Renal cortex interstitium (tissue), 11 donors: Measurements from ENCODE around the gene RAB11FIP4. TPM values are rescaled to one million over a fixed set of nuclear protein-coding genes. Genes with fewer than 3 reads are reported as not detected.

Source experiments
- DNase-seq, 11 donors: peaks; one replicate each; pipeline ENCODE4 v3.0.0-alpha.2; 2013; ENCODE audit warnings: low read depth in 9 of 11, low spot score in 4 of 11; ENCODE audit errors: extremely low read depth in 1 of 11
- polyA plus RNA-seq, 3 donors: library from polyadenylated mRNA; unstranded; fragments of 120-200 nt; gene quantifications; one replicate each; pipeline ENCODE4 v1.2.1, GENCODE V29; 2013; ENCODE audit not compliant: insufficient read length in 3 of 3

RAB11FIP4 gene
- polyA plus RNA-seq, 3 donors = 14.0 to 14.8 (median 14.2) TPM

GRCh38 chr17:31444026-31444425 lies 52.6 kb downstream of the RAB11FIP4 start:
- no peak for DNase-seq

- DNase-seq = no peak
Observed at GRCh38 chr17:31446195-31446967, 54.9 kb downstream of the RAB11FIP4 start.

DNA sequence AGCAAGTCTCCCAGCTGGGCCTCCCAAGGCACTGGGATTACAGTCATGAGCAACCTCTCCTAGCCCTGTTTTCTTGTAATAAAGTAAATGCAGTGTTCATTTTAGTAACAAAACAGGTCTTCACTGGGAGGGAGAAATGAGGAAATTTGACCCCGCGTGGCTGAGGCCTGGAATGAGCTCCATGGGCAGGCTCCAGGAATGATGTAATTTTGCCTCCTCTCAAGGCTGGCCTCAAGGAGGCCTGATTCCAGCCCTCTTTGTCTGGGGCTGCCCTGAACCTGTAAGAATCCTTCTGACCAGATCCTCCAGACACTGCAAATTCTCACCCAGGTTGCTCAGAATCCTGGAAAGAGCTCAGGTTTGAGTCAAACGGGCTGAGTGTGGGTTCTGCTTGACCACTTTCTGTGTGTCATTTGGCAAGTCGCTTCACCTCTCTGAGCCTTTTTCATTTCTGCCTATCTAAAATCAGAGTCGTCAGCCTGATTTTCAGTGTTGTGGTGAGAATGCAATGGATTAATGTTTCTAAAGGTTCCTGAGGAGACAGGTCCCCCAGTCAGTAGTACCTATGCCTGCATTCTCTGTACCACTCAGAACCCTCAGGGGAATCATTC lies 57.1 kb downstream of the RAB11FIP4 start:
- DNase-seq = no peak

- DNase-seq = no peak
Observed at GRCh38 chr17:31449111-31449510, 57.6 kb downstream of the RAB11FIP4 start.

GRCh38 chr17:31449746-31450145 lies 58.3 kb downstream of the RAB11FIP4 start:
- no peak for DNase-seq

DNA sequence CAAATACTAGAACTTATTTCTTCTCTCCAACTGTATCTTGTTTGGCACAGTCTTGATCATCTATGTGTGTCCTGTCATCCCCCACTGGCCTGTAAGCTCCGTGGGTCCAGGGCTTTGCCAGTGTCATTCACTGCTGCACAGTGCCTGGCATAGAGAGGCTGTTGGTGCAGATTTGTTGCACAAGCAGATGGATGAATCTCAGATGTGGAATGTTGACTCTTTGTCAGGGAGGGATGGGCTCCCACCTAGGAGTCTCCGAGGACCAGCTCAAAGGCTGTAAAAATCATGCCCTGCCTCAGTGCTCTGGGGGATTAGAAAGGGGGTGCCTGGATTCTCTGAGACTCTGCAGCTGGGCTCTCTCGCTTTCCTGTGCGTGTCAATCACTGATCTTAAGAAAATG lies 60.6 kb downstream of the RAB11FIP4 start:
- no peak for DNase-seq

GRCh38 chr17:31452561-31453110 lies 61.2 kb downstream of the RAB11FIP4 start:
- DNase-seq = no peak

GRCh38 chr17:31453896-31454295 lies 62.4 kb downstream of the RAB11FIP4 start:
- no peak for DNase-seq

DNA sequence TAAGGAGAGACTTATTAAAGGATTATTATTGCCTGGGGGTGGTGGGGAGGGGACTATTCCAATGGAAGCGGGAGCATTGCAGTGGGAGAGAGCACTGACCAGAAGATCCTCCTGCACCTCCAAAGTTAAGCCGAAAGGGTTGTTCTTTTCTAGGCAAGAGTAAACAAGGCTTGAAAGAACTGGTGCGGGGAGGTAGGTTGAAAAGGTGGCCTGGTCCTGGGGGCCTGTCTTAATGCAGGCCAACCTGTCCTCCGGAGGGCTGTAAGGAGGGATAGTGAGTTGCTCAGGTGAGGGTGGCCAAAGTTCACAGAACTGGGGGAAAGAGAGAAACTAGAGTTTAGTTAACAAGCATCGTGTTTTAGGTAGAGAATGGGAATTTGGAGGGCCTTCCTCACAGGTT lies 65.3 kb downstream of the RAB11FIP4 start:
- no peak for DNase-seq

DNA sequence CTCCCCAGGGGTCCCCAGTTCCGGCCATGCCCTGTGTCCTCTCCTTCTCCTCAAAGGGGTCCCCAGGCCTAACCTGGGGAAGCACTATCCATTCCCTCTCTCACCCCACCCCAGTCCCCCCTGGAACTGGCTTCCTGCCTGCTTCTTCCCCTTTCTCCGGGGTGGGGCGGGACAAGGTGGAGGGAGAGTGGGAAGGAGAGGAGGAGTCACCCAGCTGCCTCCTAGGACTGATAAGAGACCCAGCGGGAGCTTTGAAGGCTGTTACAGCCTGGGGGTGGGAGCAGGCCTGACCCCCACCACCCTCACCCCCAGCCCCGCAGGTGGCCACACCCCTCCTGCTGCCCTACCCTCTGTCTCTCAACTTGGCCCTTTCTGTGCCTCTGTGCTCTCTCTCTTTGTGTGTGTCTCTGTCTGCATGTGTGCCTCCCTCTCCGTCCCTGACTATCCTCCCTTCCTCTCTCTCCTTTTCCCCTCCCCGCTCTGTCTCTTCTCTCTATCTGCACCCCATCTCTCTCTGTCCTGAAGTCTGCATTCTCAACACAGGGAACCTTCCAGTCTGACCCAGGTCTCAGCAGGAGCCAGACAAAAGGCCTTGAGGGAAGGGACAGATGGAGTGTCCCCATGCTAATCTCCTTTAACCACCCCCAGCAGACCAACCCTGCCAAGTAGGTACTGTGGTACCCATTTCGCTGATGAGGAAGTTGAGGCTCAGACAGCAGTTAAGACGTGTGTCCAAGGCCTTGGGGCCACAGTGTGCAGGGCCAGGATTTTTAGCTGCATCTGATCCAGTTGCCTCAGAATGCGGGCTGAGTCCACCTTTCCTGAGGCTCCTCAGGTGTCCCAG lies 66.1 kb downstream of the RAB11FIP4 start:
- no peak for DNase-seq

GRCh38 chr17:31458829-31459228 lies 67.4 kb downstream of the RAB11FIP4 start:
- DNase-seq = no peak

DNA sequence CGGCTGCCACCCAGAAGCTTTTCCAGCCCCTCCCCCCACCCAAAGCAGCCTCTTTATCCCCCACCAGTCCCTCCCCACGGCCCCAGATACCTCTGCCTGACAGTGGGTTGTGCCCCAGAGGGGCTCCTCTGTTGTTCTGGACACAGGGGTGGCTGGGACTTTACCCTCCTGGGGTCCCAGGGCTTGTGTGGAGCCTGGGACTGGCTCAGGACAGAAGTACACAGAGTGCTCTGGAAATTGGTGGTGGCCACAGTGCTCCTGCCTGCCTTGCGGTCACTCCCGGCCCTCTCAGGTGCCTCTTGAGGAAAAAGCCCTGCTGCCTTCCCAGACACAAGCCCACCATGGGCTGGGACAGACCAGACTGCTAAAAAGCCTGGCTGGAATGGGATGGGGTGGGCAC lies 68.2 kb downstream of the RAB11FIP4 start:
- DNase-seq = no peak

GRCh38 chr17:31460226-31460721 lies 68.8 kb downstream of the RAB11FIP4 start:
- DNase-seq = no peak

GRCh38 chr17:31461227-31461810 lies 69.8 kb downstream of the RAB11FIP4 start:
- no peak for DNase-seq

GRCh38 chr17:31462261-31462660 lies 70.8 kb downstream of the RAB11FIP4 start:
- no peak for DNase-seq

GRCh38 chr17:31466096-31466760 lies 74.8 kb downstream of the RAB11FIP4 start:
- no peak for DNase-seq

DNA sequence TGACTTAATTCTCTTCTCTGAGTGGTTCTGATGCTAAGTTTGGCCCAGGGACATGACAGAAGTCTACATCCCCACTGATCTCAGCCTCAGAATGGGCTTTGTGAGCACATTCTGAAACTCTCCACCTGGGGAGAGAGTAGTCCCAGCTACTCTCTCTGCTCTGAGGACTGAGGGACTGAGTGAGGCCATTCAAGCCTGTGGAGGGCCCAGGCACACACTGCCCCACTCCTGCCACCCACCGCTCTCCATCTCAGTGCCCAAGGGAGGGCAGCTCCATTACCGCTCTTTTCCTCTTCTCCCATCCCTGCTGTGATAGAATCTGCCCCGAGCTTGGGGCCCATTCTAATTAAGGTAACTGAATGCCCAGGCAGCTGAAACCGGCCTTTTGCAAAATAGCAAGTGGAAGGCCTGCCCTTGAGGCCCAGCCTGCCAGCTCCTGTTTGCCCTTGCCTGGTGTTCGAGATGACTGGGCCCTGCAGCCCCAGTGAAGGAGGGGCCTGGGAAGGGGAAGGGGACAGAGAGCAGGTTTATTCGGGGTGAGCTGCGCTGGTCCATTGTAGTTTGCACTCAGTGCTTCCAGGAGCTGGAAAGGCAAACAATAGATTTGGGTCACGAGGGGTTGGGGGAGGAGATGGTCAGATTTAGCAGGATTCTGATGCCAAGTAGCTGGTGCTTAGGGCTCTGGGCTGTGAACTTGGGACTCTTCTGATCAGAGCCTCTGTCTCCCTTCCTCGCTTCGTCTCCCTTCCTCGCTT lies 76.2 kb downstream of the RAB11FIP4 start:
- peak in 1 of 11 donors; percentile 28 for DNase-seq

DNA sequence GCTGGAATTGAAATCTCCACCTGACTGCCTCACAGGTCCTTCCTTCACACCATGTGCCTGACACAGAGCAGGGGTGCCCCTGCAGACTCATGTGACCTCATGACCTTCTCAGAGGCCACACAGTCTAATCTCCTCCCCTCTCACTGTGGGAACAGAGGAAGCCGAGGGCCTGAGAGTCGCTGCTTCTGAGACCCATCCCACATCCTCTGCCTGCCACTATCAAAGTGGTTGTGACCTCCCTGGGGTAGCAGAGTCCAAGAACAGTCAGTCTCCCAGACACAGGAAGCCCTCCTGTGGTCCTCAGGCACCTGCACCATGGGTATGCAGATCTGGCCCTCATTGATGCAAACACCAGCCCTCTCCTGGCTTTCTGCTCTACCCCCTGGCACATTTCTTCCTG lies 78.5 kb downstream of the RAB11FIP4 start:
- no peak for DNase-seq
